ENCODE data around the gene ZNF385B. TPM values are rescaled to one million over a fixed set of nuclear protein-coding genes. Genes with fewer than 3 reads are reported as not detected.

ZNF385B gene
- total and polyA plus RNA-seq, 4 donors, result 3.0 to 7.2 (median 3.9) TPM

DNA sequence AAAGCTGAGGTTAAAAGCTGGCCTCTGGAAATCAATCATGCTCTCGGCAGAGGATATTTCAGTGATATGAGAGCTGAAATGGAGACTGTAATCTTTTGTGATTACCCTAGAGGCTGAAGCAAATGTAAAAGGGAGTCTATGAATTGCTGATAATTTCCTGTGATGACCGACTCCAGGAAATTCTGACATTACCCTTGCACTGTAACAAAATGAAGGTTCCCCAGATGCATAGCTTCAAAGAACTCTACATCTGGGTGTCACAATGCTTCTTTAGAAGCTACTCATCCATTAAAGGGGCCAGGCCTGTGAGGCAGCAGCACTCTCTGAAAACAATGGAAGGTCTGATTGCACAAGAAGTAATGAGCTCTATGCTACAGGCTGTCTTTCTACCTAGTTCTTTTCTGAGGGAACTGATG is 328.5 kb downstream of the ZNF385B start (continued):
- TF ChIP-seq, protein P1, sequence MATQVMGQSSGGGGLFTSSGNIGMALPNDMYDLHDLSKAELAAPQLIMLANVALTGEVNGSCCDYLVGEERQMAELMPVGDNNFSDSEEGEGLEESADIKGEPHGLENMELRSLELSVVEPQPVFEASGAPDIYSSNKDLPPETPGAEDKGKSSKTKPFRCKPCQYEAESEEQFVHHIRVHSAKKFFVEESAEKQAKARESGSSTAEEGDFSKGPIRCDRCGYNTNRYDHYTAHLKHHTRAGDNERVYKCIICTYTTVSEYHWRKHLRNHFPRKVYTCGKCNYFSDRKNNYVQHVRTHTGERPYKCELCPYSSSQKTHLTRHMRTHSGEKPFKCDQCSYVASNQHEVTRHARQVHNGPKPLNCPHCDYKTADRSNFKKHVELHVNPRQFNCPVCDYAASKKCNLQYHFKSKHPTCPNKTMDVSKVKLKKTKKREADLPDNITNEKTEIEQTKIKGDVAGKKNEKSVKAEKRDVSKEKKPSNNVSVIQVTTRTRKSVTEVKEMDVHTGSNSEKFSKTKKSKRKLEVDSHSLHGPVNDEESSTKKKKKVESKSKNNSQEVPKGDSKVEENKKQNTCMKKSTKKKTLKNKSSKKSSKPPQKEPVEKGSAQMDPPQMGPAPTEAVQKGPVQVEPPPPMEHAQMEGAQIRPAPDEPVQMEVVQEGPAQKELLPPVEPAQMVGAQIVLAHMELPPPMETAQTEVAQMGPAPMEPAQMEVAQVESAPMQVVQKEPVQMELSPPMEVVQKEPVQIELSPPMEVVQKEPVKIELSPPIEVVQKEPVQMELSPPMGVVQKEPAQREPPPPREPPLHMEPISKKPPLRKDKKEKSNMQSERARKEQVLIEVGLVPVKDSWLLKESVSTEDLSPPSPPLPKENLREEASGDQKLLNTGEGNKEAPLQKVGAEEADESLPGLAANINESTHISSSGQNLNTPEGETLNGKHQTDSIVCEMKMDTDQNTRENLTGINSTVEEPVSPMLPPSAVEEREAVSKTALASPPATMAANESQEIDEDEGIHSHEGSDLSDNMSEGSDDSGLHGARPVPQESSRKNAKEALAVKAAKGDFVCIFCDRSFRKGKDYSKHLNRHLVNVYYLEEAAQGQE (IDR thresholded peaks at IDR 0.05), result no peak
- TF ChIP-seq, protein P2, sequence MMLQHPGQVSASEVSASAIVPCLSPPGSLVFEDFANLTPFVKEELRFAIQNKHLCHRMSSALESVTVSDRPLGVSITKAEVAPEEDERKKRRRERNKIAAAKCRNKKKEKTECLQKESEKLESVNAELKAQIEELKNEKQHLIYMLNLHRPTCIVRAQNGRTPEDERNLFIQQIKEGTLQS (IDR thresholded peaks at IDR 0.05), result no peak
- TF ChIP-seq NR2F2 (IDR thresholded peaks at IDR 0.05) (no peak), JUND (IDR thresholded peaks at IDR 0.05) (no peak), SP1 (IDR thresholded peaks at IDR 0.05) (no peak), FOXA1 (IDR thresholded peaks at IDR 0.05) (no peak)

DNA sequence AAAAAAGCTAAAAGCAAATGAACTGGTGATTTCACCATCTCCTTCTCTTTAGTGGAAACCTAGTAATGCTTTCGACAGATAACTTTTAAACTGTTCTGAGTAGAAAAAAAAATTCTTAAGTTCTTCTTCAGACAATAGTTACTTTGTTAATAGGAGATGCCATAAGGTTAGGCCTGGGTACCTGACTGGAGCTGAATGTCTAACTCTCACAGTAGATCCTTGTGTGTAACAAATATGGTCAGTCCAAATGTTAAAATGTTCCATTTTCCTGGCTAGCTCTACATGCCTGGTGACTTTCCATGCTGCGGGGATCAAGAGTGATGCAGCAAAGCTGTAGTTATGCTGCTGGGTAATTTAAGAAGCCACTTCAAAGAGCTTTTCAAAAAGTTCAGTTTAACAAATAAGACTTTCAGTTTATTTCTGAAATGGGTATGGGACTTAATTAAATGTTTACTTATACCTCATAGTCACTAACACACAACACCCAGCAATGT is 332.8 kb downstream of the ZNF385B start:
- peaks cover 0 to 2% (median 0%) of the 10 kb centered on the region in 4 donors for H3K4me1 ChIP-seq (ENCODE audit: control insufficient read depth in 4 of 4, insufficient read depth in 4 of 4, low read length in 3 of 4)
- H3K36me3 ChIP-seq (ENCODE audit: control insufficient read depth in 4 of 4, insufficient read depth in 3 of 4, low read depth in 1 of 4, low read length in 3 of 4), result peaks cover 0 to 5% (median 0%) of the 10 kb centered on the region in 4 donors
- 94% methylated on average over 2 of the region's 2 CpGs for WGBS
- H3K9me3 ChIP-seq (ENCODE audit: control insufficient read depth in 4 of 4, low read length in 3 of 4), result no peaks in the 10 kb centered on the region
- H3K27ac ChIP-seq (ENCODE audit: low read depth in 1 of 2, low read length in 2 of 2), result no peak overlapping the region
- no peak overlapping the region for H3K9ac ChIP-seq (ENCODE audit: low read depth in 1 of 2, low read length in 2 of 2)
- H3K4me3 ChIP-seq (ENCODE audit: low read depth in 1 of 3, low read length in 3 of 3), result no peak overlapping the region
- TF ChIP-seq GABPA (IDR thresholded peaks at IDR 0.05 in 1 of 2, conservative IDR thresholded peaks at IDR 0.05 in 1 of 2) (no peak), TAF1 (conservative IDR thresholded peaks at IDR 0.05) (no peak), YY1 (IDR thresholded peaks at IDR 0.05) (no peak), JUND (IDR thresholded peaks at IDR 0.05) (no peak), RXRA (IDR thresholded peaks at IDR 0.05) (no peak), HNF4G (IDR thresholded peaks at IDR 0.05) (no peak)
- TF ChIP-seq, protein P1 (IDR thresholded peaks at IDR 0.05), result no peak
- TF ChIP-seq, protein P2 (IDR thresholded peaks at IDR 0.05), result no peak
- no peaks in the 10 kb centered on the region for H3K27me3 ChIP-seq (ENCODE audit: control insufficient read depth in 4 of 4, insufficient read depth in 4 of 4, low read length in 3 of 4)
- no peak for DNase-seq (ENCODE audit: low spot score)

DNA sequence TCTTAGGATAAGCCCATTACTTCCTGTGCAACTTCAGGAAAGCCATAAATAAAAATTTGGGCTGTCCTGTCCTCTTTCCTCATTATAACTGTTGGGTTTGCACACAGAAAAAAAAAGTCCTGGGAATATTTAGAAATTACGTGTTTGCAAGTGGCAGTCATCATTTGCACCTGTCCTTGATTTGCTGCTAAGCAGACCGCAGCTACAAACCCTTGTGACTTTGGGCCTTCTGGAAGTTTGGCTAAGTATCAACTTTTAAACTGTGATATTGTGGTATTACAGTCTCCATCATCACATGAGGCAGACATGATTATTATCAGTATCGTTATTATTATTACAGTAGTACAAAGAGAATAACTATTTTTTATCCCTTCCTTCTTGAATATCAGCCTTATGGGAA is 336.1 kb downstream of the ZNF385B start:
- Histone ChIP-seq H3K9me3 (ENCODE audit: control insufficient read depth in 4 of 4, low read length in 3 of 4) (no peaks in the 10 kb centered on the region), H3K27ac (ENCODE audit: low read depth in 1 of 2, low read length in 2 of 2) (no peak overlapping the region), H3K4me1 (ENCODE audit: control insufficient read depth in 4 of 4, insufficient read depth in 4 of 4, low read length in 3 of 4) (peaks cover 0 to 10% (median 3%) of the 10 kb centered on the region in 4 donors), H3K36me3 (ENCODE audit: control insufficient read depth in 4 of 4, insufficient read depth in 3 of 4, low read depth in 1 of 4, low read length in 3 of 4) (peaks cover 0 to 5% (median 0%) of the 10 kb centered on the region in 4 donors), H3K4me3 (ENCODE audit: low read depth in 1 of 3, low read length in 3 of 3) (no peak overlapping the region), H3K27me3 (ENCODE audit: control insufficient read depth in 4 of 4, insufficient read depth in 4 of 4, low read length in 3 of 4) (no peaks in the 10 kb centered on the region), H3K9ac (ENCODE audit: low read depth in 1 of 2, low read length in 2 of 2) (no peak overlapping the region)
- DNase-seq (ENCODE audit: low spot score), result no peak
- TF ChIP-seq, protein P1 (IDR thresholded peaks at IDR 0.05), result no peak
- TF ChIP-seq JUND (IDR thresholded peaks at IDR 0.05) (no peak), FOXA2 (IDR thresholded peaks at IDR 0.05) (no peak), RXRA (IDR thresholded peaks at IDR 0.05) (no peak), HNF4A (conservative IDR thresholded peaks at IDR 0.05) (no peak), GABPA (IDR thresholded peaks at IDR 0.05 in 1 of 2, conservative IDR thresholded peaks at IDR 0.05 in 1 of 2) (no peak), FOXA1 (IDR thresholded peaks at IDR 0.05) (no peak)
- TF ChIP-seq, protein P3, sequence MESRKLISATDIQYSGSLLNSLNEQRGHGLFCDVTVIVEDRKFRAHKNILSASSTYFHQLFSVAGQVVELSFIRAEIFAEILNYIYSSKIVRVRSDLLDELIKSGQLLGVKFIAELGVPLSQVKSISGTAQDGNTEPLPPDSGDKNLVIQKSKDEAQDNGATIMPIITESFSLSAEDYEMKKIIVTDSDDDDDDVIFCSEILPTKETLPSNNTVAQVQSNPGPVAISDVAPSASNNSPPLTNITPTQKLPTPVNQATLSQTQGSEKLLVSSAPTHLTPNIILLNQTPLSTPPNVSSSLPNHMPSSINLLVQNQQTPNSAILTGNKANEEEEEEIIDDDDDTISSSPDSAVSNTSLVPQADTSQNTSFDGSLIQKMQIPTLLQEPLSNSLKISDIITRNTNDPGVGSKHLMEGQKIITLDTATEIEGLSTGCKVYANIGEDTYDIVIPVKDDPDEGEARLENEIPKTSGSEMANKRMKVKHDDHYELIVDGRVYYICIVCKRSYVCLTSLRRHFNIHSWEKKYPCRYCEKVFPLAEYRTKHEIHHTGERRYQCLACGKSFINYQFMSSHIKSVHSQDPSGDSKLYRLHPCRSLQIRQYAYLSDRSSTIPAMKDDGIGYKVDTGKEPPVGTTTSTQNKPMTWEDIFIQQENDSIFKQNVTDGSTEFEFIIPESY (IDR thresholded peaks at IDR 0.05), result no peak
- 88% methylated on average over 3 of the region's 3 CpGs for WGBS
